Epithelial cell of prostate (primary cell): ENCODE data around the gene RNF181.
"Not testable (repeated sequence)": the region's sequence is repeated elsewhere in the genome, so short reads cannot be mapped to it uniquely, and the experiment has no call there.

Experiments
- DNase-seq: peaks from one replicate; pipeline ENCODE4 v3.0.0-alpha.2; 2011; ENCODE audit warnings: low read depth, low spot score
- H3K27ac ChIP-seq: fragments of 450-650 bp; 2 replicates; pipeline ENCODE4 v1.5.1; 2017; ENCODE audit warnings: mild to moderate bottlenecking

Gene RNF181

DNA sequence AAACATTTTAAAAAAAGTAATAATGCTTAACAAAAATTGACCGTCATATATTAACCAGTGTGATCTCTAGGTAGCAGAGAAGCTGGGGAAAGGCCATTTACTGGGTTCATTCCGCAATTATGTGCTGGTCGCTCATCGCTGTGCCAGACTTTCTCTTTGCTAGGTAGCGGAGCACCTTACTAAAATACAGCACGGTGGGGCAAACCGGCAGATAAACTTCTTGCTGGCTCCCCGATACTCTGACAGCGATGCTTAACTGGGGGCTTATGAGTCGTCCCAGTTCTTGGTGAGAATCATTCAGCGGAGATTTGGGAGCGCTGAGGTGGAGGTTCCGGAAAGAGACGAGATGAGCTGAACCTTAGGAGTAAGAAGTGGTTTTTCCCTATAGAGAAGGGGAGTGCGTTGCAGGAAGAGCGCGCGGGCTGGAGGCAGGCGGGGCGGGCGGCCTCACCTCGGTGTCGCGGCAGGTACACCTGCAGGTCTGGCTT, 15.7 kb downstream of the RNF181 start:
- H3K27ac ChIP-seq, result peak overlapping the region; percentile 70
- no peak for DNase-seq

DNA sequence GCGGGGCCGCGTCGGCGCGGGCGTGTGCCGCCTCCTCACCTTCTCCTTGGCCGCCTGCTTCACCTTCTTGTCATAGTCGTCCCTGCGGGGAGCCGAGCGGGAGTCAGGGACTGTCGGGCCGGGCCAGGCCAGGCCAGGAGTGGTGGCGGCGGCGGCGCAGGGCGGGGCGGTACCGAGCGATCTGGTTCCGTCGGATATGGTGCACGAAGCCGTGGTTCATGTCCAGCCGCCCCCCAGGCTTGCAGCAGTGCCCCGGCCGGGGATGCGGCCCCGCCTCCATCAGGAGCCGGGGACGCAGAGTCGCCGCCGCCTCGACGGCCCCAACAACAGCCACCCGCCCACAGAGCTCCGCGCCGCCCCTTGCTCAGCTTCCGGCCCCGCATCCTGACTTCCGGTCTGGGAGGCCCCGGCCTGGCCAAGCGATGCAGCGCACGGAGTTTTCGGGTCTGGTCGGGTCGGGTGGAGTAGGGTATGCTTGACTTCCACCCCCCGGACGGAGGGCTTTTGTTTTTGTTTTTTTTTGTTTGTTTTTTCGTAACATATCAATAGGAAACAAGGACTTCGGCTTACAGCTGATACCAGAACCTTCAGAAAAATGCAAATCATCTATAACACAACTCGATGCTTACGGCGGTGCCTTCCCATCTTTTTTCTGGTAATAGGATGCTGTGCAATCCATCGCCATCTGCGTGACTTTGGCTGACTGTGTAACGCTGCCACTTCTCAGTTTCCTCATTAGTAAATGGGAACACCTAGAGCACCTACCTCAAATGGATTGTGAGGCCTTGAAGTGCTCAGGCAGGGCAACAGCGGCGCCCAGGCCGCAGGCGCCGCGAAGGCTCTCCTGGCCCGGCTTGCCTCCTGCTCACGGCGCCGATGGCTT, 16.4 kb downstream of the RNF181 start, which contains the start of gene C2orf68:
C2orf68 (minus strand) TSS at position 362 of the 883 bp plus-strand sequence; CDS start at position 280, 82 bp downstream.
- H3K27ac ChIP-seq, result peak within 1 kb of the TSS; percentile 70
- DNase-seq, result no peak

DNA sequence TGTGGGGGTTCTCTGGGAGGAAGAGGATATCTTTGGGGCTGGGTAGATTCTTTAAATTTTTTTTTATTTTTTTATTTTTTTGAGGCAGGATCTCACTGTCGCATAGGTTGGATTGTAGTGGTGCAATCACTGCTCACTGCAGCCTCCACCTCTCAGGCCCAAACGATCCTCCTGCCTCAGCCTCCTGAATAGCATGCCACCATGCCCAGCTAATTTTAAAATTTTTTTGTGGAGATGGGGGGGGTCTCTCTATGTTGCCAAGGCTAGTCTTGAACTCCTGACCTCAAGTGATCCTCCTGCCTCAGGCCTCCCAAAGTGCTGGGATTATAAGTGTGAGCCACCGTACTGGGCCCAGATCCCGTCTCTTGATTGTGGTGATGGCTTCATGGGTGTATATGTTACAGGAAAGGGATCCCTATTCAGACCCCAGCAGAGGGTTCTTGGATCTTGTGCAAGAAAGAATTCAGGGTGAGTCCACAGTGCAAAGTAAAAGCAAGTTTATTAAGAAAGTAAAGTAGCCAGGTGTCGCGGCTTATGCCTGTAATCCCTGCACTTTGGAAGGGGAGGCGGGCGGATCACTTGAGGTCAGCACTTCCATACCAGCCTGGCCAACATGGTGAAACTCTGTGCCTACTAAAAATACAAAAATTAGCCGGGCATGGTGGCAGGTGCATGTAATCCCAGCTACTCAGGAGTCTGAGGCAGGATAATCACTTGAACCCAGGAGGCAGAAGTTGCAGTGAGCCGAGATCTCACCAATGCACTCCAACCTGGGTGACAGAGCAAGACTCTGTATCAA, 18.4 kb downstream of the RNF181 start:
- H3K27ac ChIP-seq, result no peak overlapping the region

DNA sequence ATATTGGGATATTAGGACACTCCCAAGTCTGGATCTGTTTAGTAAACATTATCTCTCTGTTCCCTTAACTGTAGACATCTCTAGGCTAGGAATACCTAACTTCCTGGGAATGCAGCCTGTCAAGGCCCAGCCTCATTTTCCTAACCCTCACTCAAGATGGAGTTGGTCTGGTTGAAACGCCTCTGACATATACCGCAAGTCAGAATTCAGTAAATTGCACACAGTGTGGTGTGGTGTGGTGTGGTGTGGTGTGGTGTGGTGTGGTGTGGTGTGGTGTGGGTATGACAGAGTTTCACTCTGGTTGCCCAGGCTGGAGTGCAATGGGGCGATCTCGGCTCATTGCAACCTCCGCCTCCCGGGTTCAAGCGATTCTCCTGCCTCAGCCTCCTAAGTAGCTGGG, 19.2 kb downstream of the RNF181 start:
- not testable (repeated sequence) for H3K27ac ChIP-seq, DNase-seq

More for the DNA sequence above, 18.4 kb downstream of the RNF181 start:
- no peak for DNase-seq

DNA sequence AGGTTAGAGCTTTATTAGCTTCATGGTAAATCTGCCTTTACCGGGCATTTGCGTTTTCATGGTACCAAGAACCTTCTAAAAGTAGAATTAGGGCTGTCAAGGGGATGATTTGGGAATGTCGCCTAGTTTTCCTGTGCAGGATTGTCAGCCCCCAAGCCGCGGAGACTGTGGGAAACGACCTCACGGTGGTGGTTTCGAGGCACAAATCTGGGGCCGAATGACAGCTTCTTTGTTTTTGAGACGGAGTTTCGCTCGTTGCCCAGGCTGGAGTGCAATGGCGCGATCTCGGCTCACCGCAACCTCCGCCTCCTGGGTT, 19.8 kb downstream of the RNF181 start:
- H3K27ac ChIP-seq, result peak overlapping the region; percentile 69

DNA sequence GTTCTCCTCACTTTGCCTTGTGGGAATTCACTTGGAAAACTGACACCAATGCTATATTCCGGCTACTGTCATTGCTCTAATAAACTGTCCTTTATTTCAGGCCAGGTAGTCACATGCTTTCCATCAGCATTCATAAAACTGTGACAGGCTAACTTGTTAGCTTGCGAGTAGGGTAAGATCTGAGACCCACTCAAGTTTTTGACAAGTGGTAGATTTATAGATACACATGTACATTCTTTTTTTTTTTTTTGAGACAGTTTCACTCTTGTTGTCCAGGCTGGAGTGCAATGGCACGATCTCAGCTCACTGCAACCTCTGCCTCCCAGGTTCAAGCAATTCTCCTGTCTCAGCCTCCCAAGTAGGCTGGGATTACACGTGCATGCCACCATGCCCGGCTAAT, 22.2 kb downstream of the RNF181 start:
- not testable (repeated sequence) for H3K27ac ChIP-seq, DNase-seq

More for the DNA sequence above, 19.8 kb downstream of the RNF181 start:
- no peak for DNase-seq

DNA sequence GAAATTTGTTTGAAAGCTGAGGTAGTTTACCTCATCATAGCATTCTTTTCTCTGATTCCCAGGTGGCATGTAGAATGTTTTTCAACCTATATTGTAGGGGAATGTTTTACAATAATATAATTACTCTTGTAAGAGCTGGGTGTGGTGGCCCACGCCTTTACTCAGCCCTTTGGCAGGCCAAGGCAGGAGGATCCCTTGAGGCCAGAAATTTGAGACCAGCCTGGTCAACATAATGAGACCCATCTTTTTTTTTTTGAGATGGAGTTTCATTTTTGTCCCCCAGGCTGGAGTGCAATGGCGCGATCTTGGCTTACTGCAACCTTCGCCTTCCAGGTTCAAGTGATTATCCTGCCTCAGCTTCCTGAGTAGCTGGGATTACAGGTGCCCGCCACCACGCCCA, 24.1 kb downstream of the RNF181 start:
- no peak overlapping the region for H3K27ac ChIP-seq

DNA sequence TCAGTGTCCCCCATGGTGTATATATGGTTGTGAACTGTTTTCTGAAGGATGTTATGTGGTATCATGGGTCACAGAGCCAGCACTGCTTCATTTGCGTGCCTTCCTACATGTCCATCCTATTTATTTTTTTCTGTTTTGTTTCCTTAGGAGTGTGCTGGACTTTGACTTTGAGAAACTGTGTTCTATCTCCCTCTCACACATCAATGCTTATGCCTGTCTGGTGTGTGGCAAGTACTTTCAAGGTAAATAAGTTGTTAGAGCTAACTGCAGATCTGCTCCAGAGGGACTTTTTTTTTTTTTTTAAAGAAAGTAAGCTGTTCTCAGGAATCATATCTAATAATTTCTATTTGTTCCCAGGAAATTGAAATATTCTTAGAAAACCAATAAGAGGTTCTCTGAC, 25.8 kb downstream of the RNF181 start:
- no peak for DNase-seq
- H3K27ac ChIP-seq, result no peak overlapping the region

More for the DNA sequence above, 24.1 kb downstream of the RNF181 start:
- no peak for DNase-seq

DNA sequence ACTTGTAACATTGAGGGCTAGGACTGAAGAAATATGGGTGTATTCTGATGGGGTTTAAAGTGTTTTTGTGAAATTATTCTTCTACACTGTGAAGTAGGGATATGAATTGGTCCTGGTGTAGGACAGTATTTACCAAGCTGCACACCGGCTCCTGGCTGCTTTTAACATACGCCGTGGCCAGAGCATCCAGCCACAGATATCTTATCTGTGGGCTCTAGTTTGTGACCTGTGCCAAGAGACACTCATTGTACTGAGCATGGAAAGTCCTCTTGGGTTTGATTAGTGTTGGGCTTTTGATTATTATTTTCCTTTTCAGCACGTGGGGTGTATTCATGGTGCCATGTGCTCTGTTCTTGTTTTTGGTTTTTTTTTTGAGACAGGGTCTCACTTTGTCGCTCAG, 28.4 kb downstream of the RNF181 start:
- no peak overlapping the region for H3K27ac ChIP-seq
- DNase-seq, result no peak

DNA sequence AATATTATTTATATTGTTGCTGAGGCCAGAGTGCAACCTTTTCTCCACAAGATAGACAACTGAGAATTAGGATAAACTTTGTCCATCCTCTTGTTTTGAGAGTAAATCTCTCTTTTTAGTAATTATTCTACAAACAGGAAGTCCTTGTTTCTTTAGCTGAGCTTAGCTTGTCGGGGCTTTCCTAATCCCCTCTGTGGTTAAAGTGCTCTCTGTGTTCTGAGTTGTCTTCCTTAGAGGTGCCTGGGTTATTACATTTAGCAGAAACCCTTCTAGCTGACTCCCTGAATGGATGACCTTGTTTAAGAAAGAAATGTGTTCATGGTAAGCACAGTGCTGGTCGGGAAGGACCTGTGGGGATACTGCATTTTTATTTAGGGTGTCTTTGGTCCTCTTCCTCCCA, 33.1 kb downstream of the RNF181 start:
- H3K27ac ChIP-seq, result no peak overlapping the region
- no peak for DNase-seq

DNA sequence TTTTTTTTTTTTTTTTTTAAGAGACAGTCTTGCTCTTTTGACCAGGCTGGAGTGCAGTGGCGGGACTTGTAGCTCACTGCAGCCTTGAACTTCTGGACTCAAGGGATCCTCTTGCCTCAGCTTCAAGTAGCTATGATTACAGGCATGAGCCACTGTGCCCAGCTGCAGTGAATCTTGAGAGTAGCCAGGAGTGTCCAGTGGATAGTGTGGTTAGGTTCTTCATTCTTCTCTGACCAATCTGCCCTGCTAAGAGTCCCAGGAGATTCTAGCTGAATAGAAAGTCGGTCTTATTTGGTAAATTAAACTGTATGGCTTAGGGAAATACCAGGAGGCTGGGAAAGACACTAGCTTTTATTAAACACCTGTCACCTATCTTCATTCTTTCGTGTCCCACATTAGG, 35.8 kb downstream of the RNF181 start:
- DNase-seq, result no peak

DNA sequence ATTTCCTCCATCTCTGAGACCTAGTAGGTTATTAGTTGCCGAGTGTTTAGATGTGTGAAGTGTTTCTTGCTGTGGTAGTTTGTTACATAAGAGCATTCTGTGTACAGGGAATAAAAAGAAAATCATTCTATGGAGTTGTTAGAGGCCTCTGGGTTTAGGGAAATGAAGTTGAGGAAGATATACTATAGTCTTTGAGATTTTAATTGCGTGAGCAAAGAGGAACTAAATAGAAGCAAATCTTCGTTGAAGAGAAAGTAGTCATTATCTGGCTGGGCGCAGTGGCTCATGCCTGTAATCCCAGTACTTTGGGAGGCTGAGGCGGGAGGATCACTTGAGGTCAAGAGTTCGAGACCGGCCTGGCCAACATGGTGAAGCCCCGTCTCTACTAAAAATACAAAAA, 39.5 kb downstream of the RNF181 start:
- no peak for DNase-seq

More for the DNA sequence above, 35.8 kb downstream of the RNF181 start:
- no peak overlapping the region for H3K27ac ChIP-seq

DNA sequence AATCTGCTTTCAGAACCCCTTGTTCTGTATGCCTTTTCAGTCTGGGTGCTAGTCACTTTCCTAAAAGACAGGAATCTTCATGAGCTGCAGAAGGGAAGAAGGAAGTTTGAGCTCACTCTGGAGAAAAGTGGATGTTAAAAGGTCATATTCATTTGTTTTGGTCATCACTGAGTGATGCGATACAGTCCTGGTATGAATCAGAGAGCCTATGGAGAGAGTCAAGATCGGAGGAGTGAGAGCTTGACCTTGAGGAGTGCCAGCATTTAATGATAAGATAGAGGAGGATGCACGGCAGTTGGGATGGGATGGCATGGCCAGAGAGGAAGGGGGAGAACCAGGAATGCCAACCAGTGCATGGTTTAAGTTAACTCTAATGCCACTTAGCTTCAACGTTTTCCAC, 40.1 kb downstream of the RNF181 start:
- DNase-seq, result no peak
- H3K27ac ChIP-seq, result peak overlapping the region; percentile 46

More for the DNA sequence above, 39.5 kb downstream of the RNF181 start:
- H3K27ac ChIP-seq, result peak overlapping the region; percentile 46

DNA sequence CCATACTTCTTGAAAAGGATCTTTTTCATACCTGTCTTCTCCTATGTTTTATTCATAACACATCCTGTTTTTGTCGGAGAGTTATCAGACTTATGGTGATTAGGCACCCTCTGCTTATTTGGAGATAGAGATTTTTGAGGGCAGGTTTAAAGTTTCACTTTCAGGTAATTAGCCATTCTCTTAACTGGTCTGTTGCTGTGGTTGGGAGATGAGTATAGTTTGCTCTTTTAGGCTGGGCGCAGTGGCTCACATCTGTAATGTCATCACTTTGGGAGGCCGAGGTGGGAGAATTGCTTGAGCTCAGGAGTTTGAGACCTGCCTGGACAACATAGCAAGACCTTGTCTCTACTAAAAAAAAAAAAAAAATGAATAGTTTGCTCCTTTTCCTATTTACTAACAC, 47.2 kb downstream of the RNF181 start:
- no peak overlapping the region for H3K27ac ChIP-seq
- DNase-seq, result no peak

DNA sequence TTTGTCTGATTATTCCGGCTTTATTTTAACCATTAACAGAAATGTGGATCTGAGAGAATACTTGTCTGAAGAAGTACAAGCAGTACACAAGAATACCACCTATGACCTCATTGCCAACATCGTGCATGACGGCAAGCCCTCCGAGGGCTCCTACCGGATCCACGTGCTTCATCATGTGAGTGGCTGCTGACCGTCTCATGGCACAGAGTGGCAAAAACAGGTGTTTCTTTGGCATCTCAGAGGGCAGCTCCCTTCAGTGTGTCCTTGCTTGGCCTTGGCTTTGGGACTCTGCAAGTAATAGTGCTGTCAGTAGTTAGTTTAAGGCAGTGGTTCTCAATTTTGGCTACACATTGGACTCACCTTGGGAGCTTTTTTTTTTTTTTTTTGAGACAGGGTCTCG, 49.4 kb downstream of the RNF181 start:
- no peak overlapping the region for H3K27ac ChIP-seq
- no peak for DNase-seq

DNA sequence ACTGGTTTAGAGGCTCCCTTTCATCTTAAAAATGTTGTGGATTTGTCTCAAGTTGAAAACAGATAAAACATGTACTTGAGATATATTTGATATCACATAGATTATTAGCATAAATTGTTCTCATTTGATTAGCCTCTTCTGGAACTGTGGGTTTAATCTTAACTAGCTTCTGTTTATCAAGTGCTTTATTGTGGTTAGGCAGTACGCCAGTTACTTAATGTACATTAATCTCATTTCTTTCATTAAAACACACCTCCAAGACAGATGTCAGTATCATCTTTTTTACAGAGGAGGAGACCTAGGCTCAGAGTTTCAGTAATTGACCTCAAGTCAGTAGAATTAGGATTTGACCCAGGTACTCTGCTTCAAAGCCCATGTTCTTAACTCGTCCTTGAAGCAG, 50.6 kb downstream of the RNF181 start:
- no peak overlapping the region for H3K27ac ChIP-seq
- no peak for DNase-seq
